AG09319 (cell line): ENCODE results near the gene KIDINS220.
A peak's percentile ranks its signal among the peaks of the same experiment; 100 is the strongest.

ENCODE experiments used
- DNase-seq: peaks from one replicate; pipeline ENCODE4 v3.0.0-alpha.2; 2010; ENCODE audit warnings: low read depth; ENCODE audit errors: extremely low read depth
- CTCF ChIP-seq: IDR thresholded peaks from 2 replicates; pipeline ENCODE4 v1.5.1; 2011; ENCODE audit warnings: low read depth, mild to moderate bottlenecking, inconsistent platforms, low read length, moderate library complexity

KIDINS220 gene

DNA sequence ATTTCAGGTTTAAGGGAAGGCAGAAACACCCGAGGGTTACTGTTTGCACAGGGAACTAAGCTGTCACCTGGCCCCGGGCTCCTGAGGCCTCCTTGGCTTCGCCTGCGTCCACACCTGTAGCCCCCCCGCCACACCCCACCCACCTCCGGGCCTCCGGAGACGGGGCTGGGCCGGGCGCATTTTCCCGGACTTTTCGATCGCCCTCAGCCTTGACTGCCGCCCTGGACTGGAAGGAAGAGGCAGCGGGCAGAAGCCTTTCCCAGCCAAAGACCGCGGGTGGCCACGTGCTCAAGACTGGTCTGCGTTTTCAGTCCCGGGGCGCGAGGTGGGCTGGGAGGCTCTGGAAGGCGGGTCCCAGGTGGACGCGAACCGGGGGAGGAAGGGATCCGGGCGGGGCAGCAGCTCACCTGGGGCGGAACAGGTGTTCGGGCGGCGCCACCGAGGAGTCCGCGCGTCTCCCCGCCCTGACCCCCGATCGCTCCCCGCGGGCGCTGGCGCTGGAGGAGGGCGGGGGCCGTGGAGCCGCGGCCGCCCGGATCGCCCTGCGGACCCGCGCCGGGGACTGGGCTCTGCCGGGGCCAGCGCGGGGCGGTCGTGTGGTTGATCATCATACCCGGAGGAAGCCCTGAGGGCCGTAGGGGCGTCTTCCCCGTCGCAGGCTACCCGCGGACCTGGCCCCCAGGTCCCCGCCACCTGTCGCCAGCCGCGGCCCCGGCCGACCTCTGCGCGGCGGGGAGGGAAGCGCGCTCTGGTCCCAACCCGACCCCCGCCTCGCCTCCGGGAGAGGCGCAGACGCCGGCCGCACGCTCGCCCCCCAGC is 152.3 kb downstream of the KIDINS220 start:
- no peak for TF ChIP-seq CTCF
- no peak for DNase-seq

GRCh38 chr2:8684540-8684877 is 152.9 kb downstream of the KIDINS220 start:
- no peak for TF ChIP-seq CTCF
- no peak for DNase-seq

DNA sequence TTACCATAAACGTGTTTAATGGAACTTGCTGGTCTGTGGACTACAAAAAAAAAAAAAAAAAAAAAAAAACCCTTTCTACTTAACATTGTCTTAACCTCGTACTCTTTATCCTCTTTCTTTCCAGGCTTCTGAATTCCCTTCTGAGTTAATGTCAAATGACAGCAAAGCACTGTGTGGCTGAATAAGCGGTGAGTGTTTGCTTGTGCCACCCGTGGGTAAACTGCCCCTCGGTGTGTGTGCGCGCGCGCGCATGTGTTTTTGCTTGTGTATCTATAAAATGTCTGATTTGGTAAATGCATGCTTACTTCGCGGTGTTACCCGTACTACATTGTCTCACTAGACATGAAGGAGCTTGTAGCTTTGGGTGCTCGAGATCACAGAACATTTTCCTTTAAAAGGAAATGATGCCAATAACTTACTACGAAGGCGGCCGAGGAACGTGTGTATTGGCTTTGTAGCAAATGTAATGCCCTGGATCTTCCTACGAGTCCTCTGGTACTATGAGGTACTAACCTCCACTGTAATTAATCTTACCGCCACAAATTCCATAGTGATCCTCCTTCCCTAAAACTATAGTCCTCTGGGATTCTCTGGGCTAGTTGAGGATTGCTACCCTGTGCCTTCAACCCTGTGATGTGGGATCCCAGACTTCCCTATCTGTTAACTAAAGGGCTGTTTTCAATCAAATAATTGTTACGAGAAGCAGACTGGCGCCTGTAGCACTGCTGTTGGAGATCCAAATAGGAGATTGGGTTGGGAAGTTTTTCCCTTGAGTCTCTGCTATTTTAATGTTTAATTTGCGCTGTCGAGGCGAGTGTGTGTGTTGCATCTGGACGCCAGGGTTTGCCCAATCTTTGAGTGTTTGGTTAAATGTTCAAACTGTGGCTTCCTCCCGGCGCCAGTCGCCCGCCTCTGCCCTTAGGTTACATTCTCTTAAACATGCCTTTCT is 154.4 kb downstream of the KIDINS220 start:
- DNase-seq: no peak

GRCh38 chr2:8681786-8682692 is 155.4 kb downstream of the KIDINS220 start, which contains the start of gene ID2:
Gene ID2, plus strand, starts transcription at chr2:8682056. Its CDS starts 110 bp downstream, at chr2:8682166.
- no peak for TF ChIP-seq CTCF
- DNase-seq: peak; percentile 98

More for the DNA sequence above, 154.4 kb downstream of the KIDINS220 start:
- TF ChIP-seq CTCF: no peak

GRCh38 chr2:8680822-8681760 is 156.3 kb downstream of the KIDINS220 start:
- no peak for TF ChIP-seq CTCF
- DNase-seq: peak; percentile 60
